MM.1S (cell line): Measurements from ENCODE around the gene CAMK2A.

Experiments used
- EZH2 ChIP-seq: fragments of 300-600 bp; sonication (generic); optimal IDR thresholded peaks from 2 replicates; pipeline ENCODE3; 2017; ENCODE audit warnings: low read depth, mild to moderate bottlenecking, antibody characterized with exemption, low read length, mixed read lengths
- EZH2phosphoT487 ChIP-seq: fragments of 300-600 bp; sonication (generic); IDR thresholded peaks from 2 replicates; pipeline ENCODE4 v1.6.1; 2018; ENCODE audit warnings: antibody characterized with exemption, low read length
- TF ChIP-seq, protein P1 (sequence below): fragments of 300-600 bp; sonication (generic); IDR thresholded peaks from 2 replicates; pipeline ENCODE4 v1.5.1; 2016; ENCODE audit warnings: antibody characterized with exemption, low read length, mixed read lengths

DNA sequence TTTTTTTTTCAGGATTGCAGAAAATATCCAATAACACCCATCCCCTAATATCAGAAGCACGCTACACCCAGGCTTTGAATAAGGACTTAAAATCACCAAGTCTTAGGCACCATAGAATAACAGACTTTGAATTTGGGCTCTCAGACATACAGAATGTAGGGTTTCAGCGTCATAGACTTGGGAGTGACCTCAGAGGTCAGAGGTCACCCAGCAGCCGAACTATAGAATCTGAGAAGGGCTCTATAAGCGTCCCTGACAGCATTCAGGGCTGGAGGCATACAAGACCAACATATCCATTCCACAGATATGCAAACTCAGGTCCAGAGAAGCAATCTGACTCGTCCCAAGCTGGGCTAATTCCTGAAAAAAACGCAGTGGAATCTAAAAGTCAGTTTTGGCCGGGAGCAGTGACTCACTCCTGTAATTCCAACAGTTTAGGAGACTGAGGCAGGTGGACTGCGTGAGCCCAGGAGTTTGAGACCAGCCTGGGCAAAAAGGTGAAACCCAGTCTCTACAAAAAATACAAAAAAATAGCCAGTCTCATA is 65.0 kb downstream of the CAMK2A start:
- TF ChIP-seq, protein P1, sequence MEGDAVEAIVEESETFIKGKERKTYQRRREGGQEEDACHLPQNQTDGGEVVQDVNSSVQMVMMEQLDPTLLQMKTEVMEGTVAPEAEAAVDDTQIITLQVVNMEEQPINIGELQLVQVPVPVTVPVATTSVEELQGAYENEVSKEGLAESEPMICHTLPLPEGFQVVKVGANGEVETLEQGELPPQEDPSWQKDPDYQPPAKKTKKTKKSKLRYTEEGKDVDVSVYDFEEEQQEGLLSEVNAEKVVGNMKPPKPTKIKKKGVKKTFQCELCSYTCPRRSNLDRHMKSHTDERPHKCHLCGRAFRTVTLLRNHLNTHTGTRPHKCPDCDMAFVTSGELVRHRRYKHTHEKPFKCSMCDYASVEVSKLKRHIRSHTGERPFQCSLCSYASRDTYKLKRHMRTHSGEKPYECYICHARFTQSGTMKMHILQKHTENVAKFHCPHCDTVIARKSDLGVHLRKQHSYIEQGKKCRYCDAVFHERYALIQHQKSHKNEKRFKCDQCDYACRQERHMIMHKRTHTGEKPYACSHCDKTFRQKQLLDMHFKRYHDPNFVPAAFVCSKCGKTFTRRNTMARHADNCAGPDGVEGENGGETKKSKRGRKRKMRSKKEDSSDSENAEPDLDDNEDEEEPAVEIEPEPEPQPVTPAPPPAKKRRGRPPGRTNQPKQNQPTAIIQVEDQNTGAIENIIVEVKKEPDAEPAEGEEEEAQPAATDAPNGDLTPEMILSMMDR = no peak
- TF ChIP-seq EZH2 (no peak), EZH2phosphoT487 (no peak)
